OCI-LY3 (cell line): ENCODE results near the gene TMEM258.

ENCODE experiments used
- EZH2phosphoT487 ChIP-seq: fragments of 200-600 bp; shearing (Covaris generic); IDR thresholded peaks from 2 replicates; pipeline ENCODE4 v1.6.1; 2018; ENCODE audit warnings: antibody characterized with exemption, mixed run types, low read depth
- TF ChIP-seq, protein P1 (sequence below): fragments of 200-600, 300-600 bp; sonication (generic); IDR thresholded peaks from 2 replicates; pipeline ENCODE4 v1.5.1; 2014; ENCODE audit warnings: antibody characterized with exemption, low read length, low read depth

DNA sequence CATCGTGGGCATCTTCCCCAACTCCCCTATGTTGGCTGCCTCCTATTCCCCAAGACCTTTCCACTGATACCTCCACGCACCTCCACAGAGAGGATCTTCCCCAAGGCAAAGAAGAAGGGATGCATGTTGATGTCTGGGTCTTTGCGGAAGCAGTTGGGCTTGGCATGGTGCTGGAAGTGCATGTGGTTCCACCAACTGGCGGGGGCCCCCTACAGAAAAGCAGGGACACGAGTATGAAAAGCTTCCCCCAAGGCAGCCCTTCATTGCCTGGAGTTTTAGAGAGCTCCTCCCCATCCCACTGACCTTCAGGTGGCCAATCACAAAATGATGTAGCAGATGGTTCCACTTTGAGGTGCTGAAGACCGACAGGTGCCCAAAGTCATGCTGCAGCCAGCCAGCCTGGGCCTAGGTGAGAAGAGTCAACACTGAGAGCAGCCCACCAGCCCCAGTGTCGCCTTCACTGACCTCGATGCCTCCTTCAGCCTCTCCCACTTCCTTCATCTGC is 18.3 kb upstream of the TMEM258 start:
- TF ChIP-seq, protein P1, sequence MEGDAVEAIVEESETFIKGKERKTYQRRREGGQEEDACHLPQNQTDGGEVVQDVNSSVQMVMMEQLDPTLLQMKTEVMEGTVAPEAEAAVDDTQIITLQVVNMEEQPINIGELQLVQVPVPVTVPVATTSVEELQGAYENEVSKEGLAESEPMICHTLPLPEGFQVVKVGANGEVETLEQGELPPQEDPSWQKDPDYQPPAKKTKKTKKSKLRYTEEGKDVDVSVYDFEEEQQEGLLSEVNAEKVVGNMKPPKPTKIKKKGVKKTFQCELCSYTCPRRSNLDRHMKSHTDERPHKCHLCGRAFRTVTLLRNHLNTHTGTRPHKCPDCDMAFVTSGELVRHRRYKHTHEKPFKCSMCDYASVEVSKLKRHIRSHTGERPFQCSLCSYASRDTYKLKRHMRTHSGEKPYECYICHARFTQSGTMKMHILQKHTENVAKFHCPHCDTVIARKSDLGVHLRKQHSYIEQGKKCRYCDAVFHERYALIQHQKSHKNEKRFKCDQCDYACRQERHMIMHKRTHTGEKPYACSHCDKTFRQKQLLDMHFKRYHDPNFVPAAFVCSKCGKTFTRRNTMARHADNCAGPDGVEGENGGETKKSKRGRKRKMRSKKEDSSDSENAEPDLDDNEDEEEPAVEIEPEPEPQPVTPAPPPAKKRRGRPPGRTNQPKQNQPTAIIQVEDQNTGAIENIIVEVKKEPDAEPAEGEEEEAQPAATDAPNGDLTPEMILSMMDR = no peak
- no peak for TF ChIP-seq EZH2phosphoT487
